Naive thymus-derived CD4-positive, alpha-beta T cell (primary cell): Measurements from ENCODE around the gene NEUROG1. TPM values are rescaled to one million over a fixed set of nuclear protein-coding genes. Genes with fewer than 3 reads are reported as not detected.

Source experiments
- ATAC-seq: fragments of 150-1000 bp; cut with Tn5 transposase; 2 replicates; pipeline ENCODE4 v1.10.0; 2021; ENCODE audit warnings: mild to moderate bottlenecking, moderate library complexity
- CTCF ChIA-PET: fragments of 350-600 bp; sonication (Branson Sonifier 250); formaldehyde crosslinking; loops from one replicate; lab custom pipeline; 2021; ENCODE audit warnings: antibody characterized with exemption; lab: Charles Lee
- POLR2A ChIA-PET: fragments of 350-600 bp; sonication (Branson Sonifier 250); formaldehyde crosslinking; loops from one replicate; lab custom pipeline; 2021; ENCODE audit warnings: antibody characterized with exemption, inconsistent platforms; lab: Charles Lee
- DNase-seq, 9 donors: peaks; one replicate each; pipeline versions ENCODE4 v3.0.0 to v3.0.0-alpha.2; 2020 to 2022; ENCODE audit warnings: mixed read lengths in 1 of 9
- H3K27ac ChIP-seq: one replicate; pipeline ENCODE4 v1.7.0; 2013; ENCODE audit warnings: mild to moderate bottlenecking, low read depth, low read length, moderate library complexity
- H3K27me3 ChIP-seq, 2 donors: one replicate each; pipeline ENCODE4 v1.7.0; 2013; ENCODE audit warnings: low read length in 2 of 2, mild to moderate bottlenecking in 2 of 2, moderate library complexity in 2 of 2; ENCODE audit not compliant: control insufficient read depth in 2 of 2, insufficient read depth in 2 of 2
- H3K36me3 ChIP-seq, 3 experiments: 1 replicate in 2 of 3; 2 replicates in 1 of 3; pipeline ENCODE4 v1.7.0; 2013; ENCODE audit warnings: low read length in 3 of 3, mild to moderate bottlenecking in 3 of 3, moderate library complexity in 1 of 3; ENCODE audit not compliant: insufficient read depth in 3 of 3, control insufficient read depth in 2 of 3
- H3K4me1 ChIP-seq, 2 donors: one replicate each; pipeline ENCODE4 v1.7.0; 2013; ENCODE audit warnings: low read length in 2 of 2, mild to moderate bottlenecking in 2 of 2, moderate library complexity in 1 of 2; ENCODE audit not compliant: control insufficient read depth in 2 of 2, insufficient read depth in 2 of 2
- H3K4me3 ChIP-seq: 2 replicates; pipeline ENCODE4 v1.7.0; 2013; ENCODE audit warnings: mild to moderate bottlenecking, low read length
- H3K9me3 ChIP-seq, 3 experiments: 1 replicate in 2 of 3; 2 replicates in 1 of 3; pipeline ENCODE4 v1.7.0; 2013; ENCODE audit warnings: low read length in 3 of 3; ENCODE audit not compliant: control insufficient read depth in 2 of 3
- H3K27ac Mint-ChIP-seq, 9 donors: one replicate each; pipeline ENCODE4 v1.8.0; 2020 to 2022; ENCODE audit warnings: mixed read lengths in 9 of 9, mild to moderate bottlenecking in 8 of 9, moderate library complexity in 5 of 9, inconsistent platforms in 2 of 9
- H3K27me3 Mint-ChIP-seq, 5 donors: one replicate each; pipeline ENCODE4 v1.8.0; 2021 to 2022; ENCODE audit warnings: mixed read lengths in 5 of 5, mild to moderate bottlenecking in 1 of 5
- H3K36me3 Mint-ChIP-seq, 5 donors: one replicate each; pipeline ENCODE4 v1.8.0; 2020 to 2022; ENCODE audit warnings: mixed read lengths in 5 of 5, mild to moderate bottlenecking in 3 of 5, inconsistent platforms in 1 of 5
- H3K4me1 Mint-ChIP-seq, 7 donors: one replicate each; pipeline ENCODE4 v1.8.0; 2020 to 2022; ENCODE audit warnings: mixed read lengths in 7 of 7, mild to moderate bottlenecking in 3 of 7, inconsistent platforms in 1 of 7
- H3K4me3 Mint-ChIP-seq, 10 donors: one replicate each; pipeline ENCODE4 v1.8.0; 2020 to 2022; ENCODE audit warnings: mild to moderate bottlenecking in 10 of 10, mixed read lengths in 10 of 10, moderate library complexity in 6 of 10, inconsistent platforms in 2 of 10
- H3K9me3 Mint-ChIP-seq, 11 donors: one replicate each; pipeline ENCODE4 v1.8.0; 2020 to 2022; ENCODE audit warnings: mixed read lengths in 11 of 11, mild to moderate bottlenecking in 4 of 11, inconsistent platforms in 1 of 11, moderate library complexity in 1 of 11
- intact Hi-C, 2 donors: fragments of 100-400 bp; cut with micrococcal nuclease; formaldehyde crosslinking; loops; one replicate each; pipeline ENCODE4 v1.15.1; 2023
- polyA plus RNA-seq, 2 donors: library from polyadenylated mRNA; unstranded; fragments of 300-500 nt; fragmentation: Illumina TruSeq; gene quantifications; one replicate each; pipeline ENCODE4 v1.2.3, GENCODE V29; 2021
- total RNA-seq, 6 experiments: library from RNA in 5 of 6; stranded (reverse) in 5 of 6; gene quantifications; 1 replicate in 5 of 6; 2 replicates in 1 of 6; pipeline ENCODE4 v1.2.3 and lab custom pipeline; 2021 to 2026

Gene NEUROG1
- total and polyA plus RNA-seq, 7 experiments from 2014 or later, result not detected

DNA sequence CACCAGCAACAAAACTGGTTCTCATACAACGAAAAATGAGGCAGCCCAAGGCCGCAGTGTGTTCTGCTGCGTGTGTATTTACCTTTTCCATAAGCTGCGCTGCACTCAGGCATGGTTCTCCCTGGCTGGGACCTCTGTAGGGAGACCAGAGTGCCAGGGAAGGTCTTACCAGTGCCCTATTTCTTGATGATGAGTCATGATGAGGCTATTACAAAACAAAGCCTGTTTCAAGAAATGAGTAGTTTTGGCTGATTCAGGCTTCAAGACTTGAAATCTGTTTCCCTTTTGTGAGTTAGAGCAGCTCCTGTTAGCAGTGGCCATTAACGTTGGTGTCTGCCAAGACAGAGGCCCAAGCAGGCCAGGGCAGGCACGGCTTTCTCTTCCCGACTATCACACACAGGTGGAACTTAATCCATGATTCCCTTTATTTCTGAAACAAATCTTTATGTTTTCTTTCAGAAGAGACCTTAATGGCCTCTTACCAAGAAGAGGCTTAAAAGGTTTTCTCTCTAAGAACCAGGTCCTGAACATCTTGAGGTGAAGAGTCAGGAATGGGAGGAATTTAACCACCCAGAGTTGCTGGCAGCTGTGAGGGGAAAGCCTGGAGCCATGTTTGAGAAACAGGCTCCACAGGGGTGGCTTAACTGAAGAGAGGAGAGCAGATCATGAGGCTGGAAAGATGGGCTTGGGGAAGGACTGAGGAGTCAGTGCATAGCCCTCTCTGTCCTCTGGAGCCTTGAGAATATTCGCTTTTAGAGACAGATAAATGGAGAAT lies 42.2 kb downstream of the NEUROG1 start:
- ChIA-PET CTCF (interaction anchor here (0.7 kb wide), 1 partner anchor 14 kb away, joined by 3 read pairs; no protein-coding TSS in a partner anchor), POLR2A (no interaction called here)
- Mint-ChIP-seq H3K36me3 (no peaks in the 10 kb centered on the region), H3K4me1 (peaks cover 1 to 9% (median 8%) of the 10 kb centered on the region in 7 donors), H3K27ac (no peak overlapping the region), H3K4me3 (no peak overlapping the region), H3K27me3 (peaks cover 54 to 80% (median 56%) of the 10 kb centered on the region in 5 donors), H3K9me3 (peaks cover 0 to 2% (median 0%) of the 10 kb centered on the region in 11 donors)
- Histone ChIP-seq H3K36me3 (no peaks in the 10 kb centered on the region), H3K27ac (no peak overlapping the region), H3K27me3 (peaks cover 0 to 3% of the 10 kb centered on the region in 2 donors), H3K4me3 (no peak overlapping the region), H3K9me3 (no peaks in the 10 kb centered on the region), H3K4me1 (no peaks in the 10 kb centered on the region)
- intact Hi-C loops, result loop anchor here in 1 of 2 donors (5.0 kb wide), 1 partner anchor 456 kb away; no protein-coding TSS in a partner anchor
- DNase-seq, result no peak
- ATAC-seq, result peak; percentile 22

DNA sequence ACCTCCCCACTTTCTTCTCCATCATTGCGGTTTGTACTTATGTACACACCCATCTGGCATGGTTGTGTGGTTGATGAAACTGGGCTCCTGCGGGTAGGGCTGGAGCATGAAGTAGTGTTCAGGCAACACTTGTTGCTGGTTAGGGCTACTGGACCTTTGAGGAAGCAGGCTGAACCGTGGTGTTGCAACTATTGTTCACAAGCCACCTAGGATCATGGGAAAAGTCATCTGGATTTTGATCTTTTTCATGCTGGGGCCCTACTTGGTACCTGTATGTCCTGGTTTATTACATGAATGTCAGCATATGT lies 43.5 kb downstream of the NEUROG1 start:
- POLR2A ChIA-PET, result no interaction called here
- Histone ChIP-seq H3K27ac (no peak overlapping the region), H3K4me3 (no peak overlapping the region), H3K27me3 (no peaks in the 10 kb centered on the region), H3K9me3 (no peaks in the 10 kb centered on the region), H3K36me3 (no peaks in the 10 kb centered on the region), H3K4me1 (no peaks in the 10 kb centered on the region)
- peaks cover 64 to 88% (median 69%) of the 10 kb centered on the region in 5 donors for H3K27me3 Mint-ChIP-seq
- CTCF ChIA-PET, result no interaction called here
- DNase-seq, result no peak
- no peaks in the 10 kb centered on the region for H3K36me3 Mint-ChIP-seq
- H3K4me3 Mint-ChIP-seq, result no peak overlapping the region
- H3K4me1 Mint-ChIP-seq, result peaks cover 2 to 18% (median 8%) of the 10 kb centered on the region in 7 donors
- no peak for ATAC-seq
- H3K9me3 Mint-ChIP-seq, result peaks cover 0 to 6% (median 0%) of the 10 kb centered on the region in 11 donors
- H3K27ac Mint-ChIP-seq, result no peak overlapping the region
- intact Hi-C loops, result loop anchor here in 1 of 2 donors (5.0 kb wide), 1 partner anchor 455 kb away; no protein-coding TSS in a partner anchor

DNA sequence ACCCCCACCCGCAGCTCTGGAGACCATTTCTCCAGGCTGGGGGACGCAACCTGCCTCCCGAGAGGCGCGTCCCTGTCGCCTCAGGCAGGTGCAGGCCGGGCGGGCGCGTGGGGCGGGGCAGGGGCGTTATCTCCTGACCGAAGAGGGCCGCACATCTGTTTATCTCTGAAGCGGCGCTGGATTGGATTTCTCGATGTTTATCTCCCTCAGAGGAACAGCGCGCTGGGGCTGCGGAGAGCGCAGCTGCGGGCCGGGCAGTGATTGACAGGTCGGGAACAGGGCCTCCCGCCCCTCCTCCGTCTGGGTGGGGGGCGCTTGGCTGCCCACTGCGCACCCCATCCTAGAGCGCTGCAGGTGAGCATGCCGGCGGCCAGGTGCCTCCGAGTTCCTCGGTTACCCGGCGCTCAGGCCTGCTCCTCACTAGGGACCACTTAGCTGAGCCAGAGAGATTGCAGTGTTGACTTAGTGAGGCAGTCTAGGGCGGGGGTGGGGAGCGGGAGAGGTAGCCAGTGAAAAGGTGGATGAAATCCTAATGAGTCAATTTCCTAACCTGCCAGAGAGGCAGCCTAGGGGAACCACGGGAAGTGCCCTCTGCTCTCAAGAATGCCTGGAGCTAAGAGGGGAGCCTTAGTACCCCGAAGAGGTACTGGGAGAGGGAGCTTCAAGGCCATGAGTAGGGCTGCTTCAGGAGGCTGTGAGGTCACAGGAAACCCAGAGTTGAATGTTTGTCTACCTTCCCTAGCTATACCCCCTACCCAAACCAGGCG lies 44.0 kb downstream of the NEUROG1 start:
- ATAC-seq, result no peak
- Mint-ChIP-seq H3K36me3 (no peaks in the 10 kb centered on the region), H3K9me3 (peaks cover 0 to 6% (median 0%) of the 10 kb centered on the region in 11 donors), H3K27ac (no peak overlapping the region), H3K4me1 (peaks cover 2 to 18% (median 8%) of the 10 kb centered on the region in 7 donors), H3K27me3 (peaks cover 63 to 89% (median 72%) of the 10 kb centered on the region in 5 donors), H3K4me3 (peak overlapping the region in 1 of 10 donors; percentile 5)
- Histone ChIP-seq H3K4me3 (no peak overlapping the region), H3K27me3 (no peaks in the 10 kb centered on the region), H3K27ac (no peak overlapping the region), H3K9me3 (no peaks in the 10 kb centered on the region), H3K4me1 (no peaks in the 10 kb centered on the region), H3K36me3 (no peaks in the 10 kb centered on the region)
- no peak for DNase-seq
- ChIA-PET CTCF (no interaction called here), POLR2A (no interaction called here)
- intact Hi-C loops, result loop anchor here in 1 of 2 donors (2.0 to 5.0 kb wide), 2 partner anchors 43 to 454 kb away; partner anchors contain the start of gene NEUROG1

DNA sequence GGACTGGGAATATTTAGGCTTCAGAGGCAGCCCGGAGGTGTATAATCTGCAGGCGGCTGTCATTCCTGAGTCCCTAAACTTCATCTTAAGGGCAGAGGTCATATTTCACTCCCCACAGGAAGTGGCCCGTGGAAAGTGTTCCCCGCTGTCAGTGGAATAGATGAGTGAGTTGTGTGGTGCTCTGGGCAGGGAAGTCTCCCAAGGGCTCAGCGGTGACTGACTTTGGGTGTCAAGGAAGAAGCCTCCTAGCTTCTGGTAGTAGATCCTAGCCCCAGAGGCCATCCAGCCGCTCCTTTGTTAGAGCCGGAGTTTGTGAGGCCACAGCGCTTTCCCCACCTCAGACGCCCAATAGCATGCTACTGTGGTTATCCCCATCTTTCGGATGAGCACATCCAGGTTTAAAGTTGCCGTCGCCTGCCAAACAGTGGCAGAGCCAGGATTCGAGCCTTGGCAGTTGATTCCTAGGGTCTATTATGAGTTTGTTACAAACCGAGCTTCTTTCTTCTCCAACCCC lies 44.7 kb downstream of the NEUROG1 start:
- DNase-seq, result no peak

DNA sequence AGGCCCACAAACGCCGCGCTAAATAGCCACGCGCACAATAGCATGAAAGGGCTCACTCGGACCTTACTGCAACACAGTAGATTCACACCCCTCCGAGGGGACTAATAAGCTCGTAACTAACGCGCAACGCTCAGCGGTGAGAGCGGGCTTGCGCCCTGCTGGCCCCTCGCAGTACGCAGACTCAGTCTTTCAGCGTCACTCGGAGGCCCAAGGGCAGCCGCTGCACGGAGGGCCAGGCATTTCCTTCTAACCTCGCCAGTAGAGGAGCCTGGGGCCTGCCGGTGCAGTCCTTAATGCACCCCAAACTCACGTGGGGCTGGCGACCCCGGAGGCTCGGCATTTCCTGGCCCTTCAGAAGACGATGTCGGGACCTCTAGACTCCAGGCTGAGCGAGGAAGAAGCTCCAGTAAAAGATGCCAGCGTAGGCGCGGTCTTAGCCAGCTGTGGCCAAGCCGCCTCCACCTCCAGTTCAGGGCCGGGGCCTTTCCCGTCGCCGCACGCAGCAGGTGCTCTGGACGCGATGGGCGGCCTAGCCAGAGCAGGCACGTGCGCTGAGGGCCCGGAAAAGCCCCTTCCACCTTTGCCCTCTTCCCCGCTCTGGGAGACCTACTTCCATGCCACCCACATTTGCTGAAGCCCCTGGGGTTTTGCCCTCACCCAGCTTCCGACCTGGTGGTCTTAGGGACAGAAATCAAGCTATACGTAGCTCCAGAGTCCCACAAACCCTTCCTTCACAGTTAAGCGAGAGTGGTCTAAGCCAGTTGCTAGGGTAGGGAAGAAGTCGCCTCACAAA lies 45.3 kb downstream of the NEUROG1 start:
- Histone ChIP-seq H3K4me3 (no peak overlapping the region), H3K27me3 (no peaks in the 10 kb centered on the region), H3K27ac (no peak overlapping the region), H3K4me1 (no peaks in the 10 kb centered on the region), H3K36me3 (no peaks in the 10 kb centered on the region), H3K9me3 (no peaks in the 10 kb centered on the region)
- H3K27ac Mint-ChIP-seq, result no peak overlapping the region
- ChIA-PET CTCF (no interaction called here), POLR2A (no interaction called here)
- H3K9me3 Mint-ChIP-seq, result peaks cover 0 to 6% (median 0%) of the 10 kb centered on the region in 11 donors
- H3K4me3 Mint-ChIP-seq, result peak overlapping the region in 3 of 10 donors; percentile 8 to 67 (median 41)
- intact Hi-C loops, result loop anchor here in 1 of 2 donors (2.0 to 5.0 kb wide), 2 partner anchors 44 to 453 kb away; partner anchors contain the start of gene NEUROG1
- H3K36me3 Mint-ChIP-seq, result no peaks in the 10 kb centered on the region
- ATAC-seq (no peak), DNase-seq (no peak)
- peaks cover 2 to 18% (median 8%) of the 10 kb centered on the region in 7 donors for H3K4me1 Mint-ChIP-seq
- peaks cover 64 to 97% (median 81%) of the 10 kb centered on the region in 5 donors for H3K27me3 Mint-ChIP-seq

More for the DNA sequence above, 44.7 kb downstream of the NEUROG1 start:
- Histone ChIP-seq H3K27me3 (no peaks in the 10 kb centered on the region), H3K9me3 (no peaks in the 10 kb centered on the region), H3K4me3 (no peak overlapping the region), H3K36me3 (no peaks in the 10 kb centered on the region), H3K27ac (no peak overlapping the region), H3K4me1 (no peaks in the 10 kb centered on the region)
- Mint-ChIP-seq H3K4me3 (peak overlapping the region in 1 of 10 donors; percentile 54), H3K36me3 (no peaks in the 10 kb centered on the region), H3K4me1 (peaks cover 2 to 18% (median 8%) of the 10 kb centered on the region in 7 donors), H3K9me3 (peaks cover 0 to 6% (median 0%) of the 10 kb centered on the region in 11 donors), H3K27me3 (peaks cover 68 to 94% (median 78%) of the 10 kb centered on the region in 5 donors), H3K27ac (no peak overlapping the region)
- no peak for ATAC-seq
- CTCF ChIA-PET, result no interaction called here
- intact Hi-C loops, result loop anchor here in 1 of 2 donors (2.0 to 5.0 kb wide), 2 partner anchors 44 to 454 kb away; partner anchors contain the start of gene NEUROG1
- POLR2A ChIA-PET, result no interaction called here
